Hematopoietic multipotent progenitor cell treated with erythropoietin and hydrocortisone succinate and interleukin-3 and kit ligand, for 15 days (in vitro differentiated cells): Measurements from ENCODE around the gene CDH13.
A peak's percentile ranks its signal among the peaks of the same experiment; 100 is the strongest.

Source experiments
- DNase-seq: peaks from one replicate; pipeline ENCODE4 v3.0.0-alpha.2; 2015; ENCODE audit warnings: low spot score

Gene CDH13

DNA sequence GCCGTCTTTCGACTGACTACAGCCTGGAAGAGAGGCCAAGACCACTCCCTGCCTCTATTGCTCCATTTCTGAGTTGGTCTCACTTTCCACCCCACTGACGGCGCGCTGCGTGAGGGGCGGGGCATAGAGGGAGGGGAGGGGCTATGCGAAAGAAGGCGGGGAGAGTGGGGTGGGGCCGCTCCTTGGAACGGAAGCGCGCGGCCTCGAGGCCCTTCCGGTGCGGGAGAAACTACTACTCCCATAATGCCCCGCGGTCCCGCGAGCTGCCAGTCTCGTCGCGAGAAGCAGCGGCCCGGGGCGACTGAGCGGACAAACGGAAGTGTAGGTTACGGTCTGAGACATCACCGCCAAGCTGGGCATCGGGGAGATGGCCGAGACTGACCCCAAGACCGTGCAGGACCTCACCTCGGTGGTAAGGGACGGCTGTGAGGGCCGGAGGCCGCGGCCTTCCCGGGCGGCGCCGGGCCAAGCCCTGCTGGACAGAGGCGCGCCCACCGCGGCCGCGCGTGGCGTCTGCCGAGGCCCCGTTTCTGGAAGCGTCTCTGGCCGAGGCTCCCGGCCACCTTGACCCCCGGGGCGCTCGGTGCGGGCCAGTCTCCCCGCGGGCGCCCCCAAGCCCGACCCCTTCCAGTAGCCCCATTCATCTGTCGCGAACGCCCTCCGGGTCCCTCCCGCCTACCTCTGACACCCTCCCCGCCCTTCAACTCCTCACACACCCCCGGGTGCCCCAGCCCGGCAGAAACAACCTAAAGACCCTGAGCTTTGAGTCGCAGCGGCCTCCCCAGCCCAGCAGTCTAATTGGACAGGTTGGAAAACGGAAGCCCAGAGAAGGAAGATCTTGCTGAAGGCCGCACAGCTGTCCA, 1181.2 kb downstream of the CDH13 start, which contains the start of gene HSBP1:
HSBP1 (plus strand) TSS at position 269 of the 863 bp plus-strand sequence; CDS start at position 368, 99 bp downstream.
- peak; percentile 92 for DNase-seq

DNA sequence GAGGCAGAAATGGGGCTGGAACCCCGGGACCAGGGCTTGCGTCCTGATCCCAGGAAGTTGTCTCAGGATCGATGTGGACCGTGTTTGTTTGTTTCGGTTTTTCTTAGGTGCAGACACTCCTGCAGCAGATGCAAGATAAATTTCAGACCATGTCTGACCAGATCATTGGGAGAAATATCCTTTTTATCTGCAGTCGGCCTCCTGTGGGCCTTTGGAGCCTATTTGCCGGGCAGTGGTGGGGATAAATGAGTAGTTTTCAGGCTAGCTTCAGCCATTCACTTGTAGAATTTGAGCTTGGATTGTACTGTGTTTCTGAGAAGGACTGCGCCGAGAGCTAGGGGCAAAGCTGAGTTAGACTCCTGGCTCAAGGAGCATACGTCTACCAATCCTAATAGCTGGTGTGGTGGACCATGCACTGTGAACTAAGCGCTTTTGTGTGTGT, 1181.8 kb downstream of the CDH13 start:
- DNase-seq: peak; percentile 4

DNA sequence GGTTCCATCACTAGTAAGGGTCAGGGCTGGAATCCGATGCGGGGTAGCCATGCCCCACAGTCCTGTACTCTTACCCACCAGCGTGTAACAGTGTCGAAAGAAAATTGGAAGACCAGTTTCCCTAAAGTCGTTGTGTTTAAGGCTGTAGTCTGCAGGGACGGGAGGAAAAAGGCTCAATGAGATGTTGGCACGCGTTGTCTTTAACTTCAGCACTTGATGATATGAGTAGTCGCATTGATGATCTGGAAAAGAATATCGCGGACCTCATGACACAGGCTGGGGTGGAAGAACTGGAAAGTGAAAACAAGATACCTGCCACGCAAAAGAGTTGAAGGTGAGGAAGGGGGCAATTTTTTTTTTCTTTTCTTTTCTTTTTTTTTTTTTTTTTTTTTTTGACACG, 1182.3 kb downstream of the CDH13 start:
- no peak for DNase-seq

DNA sequence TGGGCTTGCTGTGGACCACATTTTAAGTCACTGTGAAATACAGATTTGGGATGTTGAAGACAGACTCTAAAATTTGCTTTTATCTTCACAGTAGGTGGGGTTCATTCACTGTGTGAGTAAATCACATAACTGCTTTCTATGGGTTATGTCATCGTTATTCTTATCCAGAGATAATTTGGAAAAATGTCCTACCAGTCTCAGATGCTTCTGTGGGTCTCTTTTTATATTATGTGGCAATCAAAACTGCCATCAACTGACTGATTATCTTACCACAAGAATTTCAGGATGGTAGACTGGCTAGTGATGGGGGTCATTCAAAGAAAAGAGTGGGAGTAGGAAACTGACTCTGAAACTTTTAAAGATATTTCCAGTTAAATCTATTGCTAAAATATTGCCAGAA, 1184.1 kb downstream of the CDH13 start:
- DNase-seq: no peak

DNA sequence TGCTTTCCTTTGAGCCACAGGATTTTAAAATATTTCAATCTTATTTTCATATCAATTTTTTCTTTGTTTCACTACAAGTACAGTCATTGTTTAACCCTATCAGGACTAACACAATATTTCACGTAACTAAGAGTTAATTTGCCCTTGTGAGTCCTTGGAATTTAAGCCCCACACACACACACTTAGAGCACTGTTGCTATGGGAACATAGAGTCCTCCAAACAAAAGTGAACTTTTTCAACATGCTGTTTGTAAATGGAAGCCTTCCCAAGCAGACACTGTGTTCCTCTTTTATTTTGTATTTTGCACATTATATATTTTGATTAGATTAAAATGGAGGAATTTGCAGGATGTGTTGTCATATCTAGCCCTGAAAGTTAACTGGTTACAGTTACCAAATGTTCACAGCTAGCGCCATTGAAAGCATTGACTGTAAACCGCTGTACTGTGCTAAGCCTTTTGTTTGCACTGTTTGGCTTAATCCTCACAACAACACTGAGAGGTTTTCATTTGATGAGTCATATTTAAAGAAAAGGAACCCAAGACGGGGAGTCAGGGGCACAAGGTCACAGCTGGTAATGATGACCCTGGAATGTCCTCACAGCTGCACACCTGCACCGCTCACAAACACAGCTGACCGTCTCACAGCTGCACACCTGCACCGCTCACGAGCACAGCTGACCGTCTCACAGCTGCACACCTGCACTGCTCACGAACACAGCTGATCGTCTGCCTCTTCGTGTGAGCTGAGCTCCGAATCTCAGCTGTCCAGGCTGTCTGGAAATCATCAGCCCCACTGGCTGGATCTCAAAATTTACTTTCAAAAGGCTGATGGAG, 1187.3 kb downstream of the CDH13 start:
- no peak for DNase-seq

DNA sequence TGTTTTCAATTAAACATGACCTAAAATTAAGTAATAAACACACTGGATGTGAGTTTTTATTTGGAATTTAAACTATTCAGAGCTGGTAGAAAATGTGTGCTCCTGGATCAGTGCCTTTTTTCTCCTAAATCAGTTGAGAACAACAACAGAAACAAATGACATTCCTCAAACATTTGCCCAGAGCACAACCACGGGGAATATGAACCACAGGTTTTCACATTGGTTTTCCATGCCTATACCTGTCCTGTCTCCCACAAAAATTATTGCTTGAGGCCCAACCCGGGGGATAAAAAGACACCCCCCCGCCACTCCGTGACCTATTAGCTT, 1187.9 kb downstream of the CDH13 start:
- no peak for DNase-seq

DNA sequence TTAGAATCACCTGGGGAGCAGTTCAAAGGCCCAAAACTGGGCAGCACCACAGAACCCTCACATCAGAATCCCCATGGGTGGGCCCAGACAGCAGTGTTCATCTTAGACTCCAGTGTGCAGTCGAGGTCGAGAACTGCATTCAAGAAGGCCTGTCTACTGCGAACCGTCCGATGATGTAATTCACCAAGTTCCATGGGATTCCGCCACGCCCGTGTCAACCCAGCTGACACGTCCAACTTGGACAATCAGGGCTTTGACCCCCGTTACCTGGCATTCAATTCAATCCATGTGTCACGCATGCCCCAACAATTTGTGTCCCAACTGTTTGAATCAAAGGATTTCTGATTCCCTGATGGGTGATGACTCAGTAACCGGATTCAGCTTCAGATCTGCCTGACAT, 1190.3 kb downstream of the CDH13 start:
- no peak for DNase-seq

DNA sequence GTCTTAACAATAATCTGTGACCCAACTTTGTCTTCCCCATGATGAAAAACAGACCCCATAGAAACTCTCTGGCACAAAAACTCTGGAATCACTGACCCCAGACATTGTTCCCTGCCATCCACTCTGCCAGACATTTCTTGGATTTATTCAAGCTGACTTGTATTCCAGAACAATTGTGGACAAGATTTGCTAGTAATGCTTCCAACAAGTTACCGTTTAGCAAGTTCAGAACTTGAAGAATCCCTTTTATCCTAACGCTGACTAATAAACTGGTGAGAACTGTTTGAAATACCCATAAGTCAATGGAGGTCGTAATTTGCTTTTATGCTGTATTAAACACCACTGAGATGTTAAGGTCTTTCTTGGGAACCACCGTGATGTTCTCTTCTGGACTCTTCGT, 1191.5 kb downstream of the CDH13 start:
- no peak for DNase-seq

DNA sequence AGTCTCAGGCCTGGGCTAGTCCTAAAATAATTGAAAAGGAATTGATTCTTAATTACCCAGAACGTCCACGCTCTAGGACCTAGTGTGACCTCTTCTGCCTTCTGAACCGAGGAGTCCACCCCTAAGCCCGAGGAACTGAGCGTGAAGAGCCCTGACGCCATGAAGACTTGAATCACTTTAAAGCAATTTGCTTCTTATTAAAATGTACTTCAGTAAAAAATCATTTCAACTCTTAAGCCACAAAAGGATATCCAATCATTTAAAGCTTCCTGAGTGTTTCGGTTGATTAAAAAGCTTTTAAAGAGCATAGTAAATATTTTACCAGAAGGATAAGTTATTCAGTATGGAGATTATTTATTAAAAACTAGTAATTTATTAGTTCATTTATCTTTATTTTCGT, 1192.6 kb downstream of the CDH13 start:
- DNase-seq: no peak

DNA sequence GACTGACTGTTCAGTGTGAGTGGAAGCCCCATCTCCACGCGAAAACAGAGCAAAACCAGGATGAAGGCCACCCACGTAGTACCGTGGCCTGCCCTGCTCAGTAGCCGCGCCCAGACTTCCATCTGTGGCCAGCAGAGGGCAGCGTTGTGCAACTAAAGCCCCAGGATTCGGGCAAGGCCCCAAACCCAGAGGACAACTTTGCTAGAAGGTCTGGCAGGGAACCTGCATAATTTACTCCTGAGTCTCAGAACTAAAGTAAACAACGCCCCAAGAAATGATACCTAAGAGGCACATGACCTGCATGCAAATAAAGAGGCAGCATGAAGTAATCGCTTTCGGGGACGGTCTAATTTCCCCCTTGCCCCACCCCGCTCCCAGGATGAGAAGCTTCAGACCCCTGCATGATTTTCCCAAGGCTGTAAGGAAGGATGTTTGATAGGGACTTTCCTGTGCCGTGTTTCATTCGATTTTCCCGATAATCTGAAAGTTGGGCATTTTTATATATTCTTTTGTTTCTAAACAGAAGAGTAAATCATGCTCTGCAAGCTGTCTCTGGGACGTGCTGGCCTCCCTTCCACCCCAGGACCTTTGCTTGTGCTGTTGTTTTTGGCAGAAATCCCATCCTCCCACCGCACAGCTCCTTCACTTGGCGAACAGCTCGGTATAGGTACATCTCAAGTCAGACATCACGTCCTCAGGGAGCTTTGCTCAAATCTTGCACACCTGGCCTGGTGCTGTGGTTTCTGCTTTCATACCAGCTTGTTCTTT, 1199.6 kb downstream of the CDH13 start:
- DNase-seq: peak; percentile 74

DNA sequence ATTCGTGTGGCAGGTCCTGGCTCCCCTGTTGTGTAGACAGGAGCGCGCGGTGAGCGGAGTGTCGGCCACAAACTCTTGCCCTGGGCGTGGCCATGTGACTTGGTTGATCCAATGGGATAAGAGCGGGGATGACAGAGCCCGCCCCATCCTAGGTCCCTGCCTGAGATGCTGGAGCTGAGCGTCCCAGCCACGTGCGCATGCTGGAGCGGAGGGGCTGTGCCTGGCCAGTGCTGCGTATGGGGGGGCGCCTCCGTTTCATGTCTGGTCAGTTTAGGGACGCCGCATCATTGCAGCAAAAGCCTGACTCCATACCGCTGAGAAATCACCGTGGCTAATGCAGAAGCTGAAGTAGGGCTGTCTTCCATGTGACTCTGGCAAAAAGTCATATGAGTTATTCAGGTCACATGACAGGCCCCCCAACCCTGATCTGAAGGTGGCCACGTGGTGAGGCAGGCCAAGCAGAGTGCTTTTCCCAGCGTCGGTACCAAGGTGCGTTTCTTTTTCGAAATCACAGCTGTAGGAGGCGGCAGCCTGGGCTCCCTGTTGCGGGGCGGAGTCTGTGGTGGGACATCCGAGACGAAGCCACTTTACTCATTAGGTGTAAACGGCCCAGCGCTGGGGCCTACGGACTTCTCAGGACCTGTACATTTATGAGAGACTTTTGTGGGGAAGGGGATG, 1203.5 kb downstream of the CDH13 start:
- DNase-seq: no peak

DNA sequence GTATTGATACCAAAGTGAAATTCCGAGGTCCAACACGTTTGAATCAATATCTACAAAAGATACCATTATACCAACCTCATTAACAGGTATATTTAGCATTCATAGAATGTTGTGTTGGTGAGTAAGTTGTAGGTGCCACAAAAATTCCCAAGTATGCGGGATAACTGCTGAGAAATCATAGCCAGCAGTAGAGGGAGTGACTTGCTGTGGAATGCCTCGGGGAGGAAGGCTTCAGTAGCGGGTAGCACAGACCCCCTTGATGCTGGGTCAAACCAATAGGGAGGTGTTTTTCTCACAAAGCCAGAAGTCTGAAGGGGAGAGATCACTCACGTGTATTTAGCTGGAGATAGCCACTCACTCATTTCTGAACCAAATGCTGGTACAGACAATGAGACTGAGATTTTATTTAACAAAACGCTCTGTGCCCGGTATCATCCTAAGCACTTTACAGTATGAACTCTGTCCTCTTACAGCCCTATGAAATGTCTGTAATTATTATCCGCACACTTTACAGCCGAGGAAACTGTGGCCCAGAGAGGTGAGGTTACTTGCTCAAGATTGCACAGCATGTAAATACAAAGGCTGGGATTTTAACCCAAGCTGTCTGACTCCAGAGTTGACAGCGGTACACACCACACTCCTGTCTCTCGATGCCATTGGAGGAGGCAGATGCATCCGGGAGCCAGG, 1204.1 kb downstream of the CDH13 start:
- DNase-seq: no peak

DNA sequence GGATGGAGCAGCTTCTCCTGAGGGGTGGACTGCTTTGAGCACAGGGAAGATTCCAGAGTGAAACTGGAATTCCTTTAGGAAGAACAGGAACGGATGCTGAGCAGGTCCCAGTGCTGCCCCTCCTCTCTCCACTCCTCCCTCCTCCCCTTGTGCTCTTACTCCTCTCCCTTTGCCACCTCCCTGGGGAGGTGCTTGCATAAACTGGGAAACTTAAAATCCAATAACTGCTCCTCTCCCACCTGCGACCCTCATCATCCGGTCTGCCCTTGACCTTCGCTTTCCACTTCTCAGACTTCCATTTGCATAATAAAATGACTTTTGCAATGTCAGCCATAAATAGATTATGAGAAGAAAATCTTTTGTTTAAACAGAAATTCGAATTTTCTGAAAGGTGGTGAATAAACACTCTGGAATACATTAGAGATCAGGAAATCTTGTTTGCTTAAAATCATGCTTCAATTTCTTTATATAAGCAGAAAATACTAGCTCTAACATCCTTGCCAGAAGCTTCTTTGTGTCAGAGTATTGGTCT, 1204.8 kb downstream of the CDH13 start:
- DNase-seq: no peak

DNA sequence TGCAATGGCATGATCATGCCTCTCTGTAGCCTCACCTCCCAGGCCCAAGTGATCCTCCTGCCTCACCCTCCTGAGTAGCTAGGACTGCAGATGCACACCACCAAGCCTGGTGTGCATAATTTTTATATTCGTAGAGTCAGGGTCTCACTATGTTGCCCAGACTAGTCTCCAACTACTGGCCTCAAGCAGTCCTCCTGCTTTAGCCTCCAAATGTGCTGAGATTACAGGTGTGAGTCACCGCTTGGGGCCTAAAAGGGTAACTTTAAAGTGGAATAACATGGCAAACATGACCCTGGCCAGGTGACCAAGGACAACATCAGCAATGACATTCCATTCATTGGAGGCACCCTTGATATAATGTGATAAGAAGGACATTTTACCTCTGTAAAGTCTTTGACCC, 1207.2 kb downstream of the CDH13 start:
- no peak for DNase-seq

DNA sequence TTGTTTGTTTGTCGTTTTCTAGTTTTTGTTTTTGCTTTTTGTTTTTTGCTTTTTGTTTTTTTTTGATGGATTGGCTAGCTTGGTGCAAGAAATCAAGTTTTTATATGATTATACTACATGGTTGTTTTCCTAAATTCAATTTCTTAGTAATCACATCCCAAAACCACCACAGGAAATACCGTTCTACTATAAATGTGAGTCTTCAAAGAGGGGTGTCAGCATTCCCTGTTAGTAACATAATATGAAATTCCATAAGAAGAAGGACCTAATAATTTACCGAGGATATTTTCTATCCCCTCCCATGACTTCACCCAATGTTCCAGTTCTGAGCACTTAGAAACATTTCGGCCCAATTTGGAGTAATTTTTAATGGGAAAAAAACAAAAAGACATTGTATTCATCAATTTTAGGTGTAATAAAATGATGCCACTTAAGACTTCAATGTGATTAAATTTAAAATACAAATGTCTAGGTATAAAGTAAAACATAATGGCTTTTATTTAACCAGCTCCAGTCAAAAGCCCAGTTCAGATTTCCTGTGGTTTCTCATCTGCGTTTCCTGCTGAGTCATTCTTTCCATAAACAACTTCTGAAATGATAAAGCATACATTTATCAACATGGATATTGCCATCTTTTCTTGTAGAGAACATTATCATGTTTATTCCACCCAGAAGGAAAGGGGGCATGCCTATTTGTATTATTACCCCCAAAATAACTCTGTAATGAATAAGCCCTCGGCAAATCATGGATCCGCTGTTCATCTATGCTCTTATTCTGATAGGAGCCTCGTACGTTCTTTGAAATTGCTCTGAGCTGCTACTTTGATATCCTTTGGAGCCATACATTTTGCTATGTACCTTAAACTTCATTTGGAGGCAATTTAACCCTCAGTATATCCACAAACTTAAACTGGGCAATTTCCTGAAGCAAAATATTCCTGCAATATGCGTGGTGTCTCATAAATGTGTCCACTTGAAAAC, 1209.1 kb downstream of the CDH13 start:
- no peak for DNase-seq

DNA sequence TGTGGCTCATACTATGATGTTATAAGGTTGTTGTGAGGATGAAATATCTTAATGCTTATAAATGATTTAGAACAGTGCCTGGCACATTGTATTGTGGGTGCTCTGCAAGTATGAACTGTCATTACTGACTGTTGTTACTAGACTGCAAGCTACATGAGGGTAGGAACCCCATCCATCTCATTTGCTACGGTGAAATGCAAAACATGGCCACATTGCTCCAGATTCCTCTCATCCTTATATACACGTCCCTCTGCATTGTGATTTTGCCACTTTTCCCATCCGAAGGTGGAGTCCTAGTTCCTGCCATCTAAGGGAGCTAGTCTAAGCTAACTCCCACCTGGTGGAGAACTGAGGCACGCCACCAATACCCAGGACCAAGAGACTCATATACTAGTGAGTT, 1210.8 kb downstream of the CDH13 start:
- no peak for DNase-seq

DNA sequence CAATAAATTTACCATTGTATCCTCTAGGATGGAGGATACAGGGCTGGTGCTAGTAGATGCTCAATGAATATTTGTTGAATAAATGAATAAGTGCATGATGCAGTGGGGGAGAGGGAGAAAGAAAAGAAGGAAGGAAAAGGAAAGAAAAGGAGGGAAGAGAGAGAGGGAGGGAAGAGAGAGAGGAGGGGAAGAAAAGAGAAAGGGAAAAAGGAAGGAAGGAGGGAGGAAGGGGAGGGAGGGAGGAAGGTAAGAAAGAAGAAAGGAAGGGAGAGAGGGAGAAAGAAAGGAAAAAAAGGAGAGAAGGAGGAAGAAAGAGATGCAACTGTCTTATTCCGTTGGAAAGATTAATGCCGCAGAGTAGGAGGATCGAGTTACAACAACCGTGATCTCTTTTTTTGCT, 1211.4 kb downstream of the CDH13 start:
- no peak for DNase-seq

DNA sequence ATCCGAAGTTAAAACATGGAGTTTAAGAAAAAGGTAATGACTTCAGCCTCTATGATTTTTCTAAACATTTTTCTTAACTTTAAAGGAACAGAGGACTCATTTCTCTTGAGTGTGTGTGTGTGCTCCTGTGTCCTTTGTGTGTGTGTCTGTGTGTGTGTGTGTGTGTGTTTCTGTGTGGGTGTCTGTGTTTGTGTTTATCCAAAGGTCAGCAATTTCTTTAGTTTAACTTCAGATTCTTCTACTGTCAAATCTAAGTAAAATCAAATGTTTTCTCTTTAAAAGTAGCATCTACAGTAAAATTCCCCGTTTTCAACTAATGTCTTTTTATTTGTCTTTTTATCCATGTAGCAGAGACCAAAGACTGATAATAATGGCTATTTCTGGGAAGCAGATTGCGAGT, 1212.8 kb downstream of the CDH13 start:
- no peak for DNase-seq

DNA sequence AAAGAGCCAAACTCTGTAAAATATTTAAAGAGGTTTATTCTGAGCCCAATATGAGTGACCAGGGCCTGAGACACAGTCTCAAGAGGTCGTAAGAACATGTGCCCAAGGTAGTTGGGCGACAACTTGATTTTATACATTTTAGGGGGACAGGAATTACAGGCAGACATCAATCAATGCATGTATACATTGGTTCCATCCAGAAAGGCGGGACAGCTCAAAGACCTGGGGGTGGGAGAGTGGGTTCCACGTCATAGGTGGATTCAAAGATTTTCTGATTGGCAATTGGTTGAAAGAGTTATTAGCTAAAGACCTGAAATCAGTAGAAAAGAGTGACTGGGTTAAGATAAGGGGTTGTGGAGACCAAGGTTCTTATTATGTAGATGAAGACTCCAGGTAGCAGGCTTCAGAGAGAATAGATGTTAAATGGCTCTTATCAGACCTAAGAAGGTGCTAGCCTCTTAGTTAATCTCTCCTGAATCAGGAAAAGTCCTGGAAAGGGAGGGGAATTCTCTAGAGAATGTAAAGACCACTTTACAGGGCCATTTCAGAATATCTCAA, 1213.4 kb downstream of the CDH13 start:
- DNase-seq: no peak
